Hepatocyte (in vitro differentiated cells): Measurements from ENCODE around the gene BACH2. TPM values are rescaled to one million over a fixed set of nuclear protein-coding genes. Genes with fewer than 3 reads are reported as not detected.
"Not testable (repeated sequence)": the region's sequence is repeated elsewhere in the genome, so short reads cannot be mapped to it uniquely, and the experiment has no call there.

Source experiments
- DNase-seq: peaks from one replicate; pipeline ENCODE4 v3.0.0-alpha.2; 2016; ENCODE audit warnings: low spot score
- H2AFZ ChIP-seq: fragments of 200-600 bp; sonication (generic); 2 replicates; pipeline ENCODE4 v1.6.0; 2016; ENCODE audit warnings: antibody characterized with exemption, mild to moderate bottlenecking
- H3K27ac ChIP-seq: fragments of 200-600 bp; sonication (generic); 2 replicates; pipeline ENCODE4 v1.5.1; 2016; ENCODE audit warnings: mild to moderate bottlenecking
- H3K27me3 ChIP-seq: fragments of 200-600 bp; sonication (generic); 2 replicates; pipeline ENCODE4 v1.6.1; 2016
- H3K36me3 ChIP-seq: fragments of 200-600 bp; sonication (generic); replicated peaks from 2 replicates; pipeline ENCODE4 v1.5.1; 2016; ENCODE audit warnings: low read depth; ENCODE audit not compliant: insufficient read depth
- H3K4me1 ChIP-seq: fragments of 200-600 bp; sonication (generic); 2 replicates; pipeline ENCODE4 v1.5.1; 2016; ENCODE audit warnings: mild to moderate bottlenecking, moderate library complexity; ENCODE audit not compliant: insufficient read depth
- H3K4me2 ChIP-seq: fragments of 200-600 bp; sonication (generic); 2 replicates; pipeline ENCODE4 v1.6.0; 2016
- H3K4me3 ChIP-seq: fragments of 200-600 bp; sonication (generic); 2 replicates; pipeline ENCODE4 v1.5.1; 2016; ENCODE audit warnings: mild to moderate bottlenecking
- H3K79me2 ChIP-seq: fragments of 200-600 bp; sonication (generic); 2 replicates; pipeline ENCODE4 v1.6.0; 2017; ENCODE audit warnings: mild to moderate bottlenecking
- H3K9me2 ChIP-seq: fragments of 200-600 bp; sonication (generic); replicated peaks from 2 replicates; pipeline ENCODE4 v1.6.0; 2017; ENCODE audit warnings: mild to moderate bottlenecking; ENCODE audit not compliant: insufficient read depth
- H3K9me3 ChIP-seq: fragments of 200-600 bp; sonication (generic); 2 replicates; pipeline ENCODE4 v1.5.1; 2016; ENCODE audit warnings: low read depth, mild to moderate bottlenecking
- H4K20me1 ChIP-seq: fragments of 200-600 bp; sonication (generic); 2 replicates; pipeline ENCODE4 v1.6.0; 2016; ENCODE audit warnings: mild to moderate bottlenecking; ENCODE audit not compliant: insufficient read depth, poor library complexity, severe bottlenecking
- EZH2 ChIP-seq: fragments of 200-600 bp; sonication (generic); IDR thresholded peaks from 2 replicates; pipeline ENCODE4 v1.6.1; 2016; ENCODE audit warnings: antibody characterized with exemption, mild to moderate bottlenecking, borderline replicate concordance
- EZH2phosphoT487 ChIP-seq: fragments of 200-600 bp; sonication (generic); IDR thresholded peaks from one replicate; pipeline ENCODE4 v1.6.1; 2018; ENCODE audit warnings: antibody characterized with exemption, mild to moderate bottlenecking, low read depth, moderate library complexity; ENCODE audit not compliant: unreplicated experiment, severe bottlenecking
- WGBS: methylation state at CpG from one replicate; pipeline ENCODE4 v1.1.6; 2016; ENCODE audit warnings: low lambda C conversion rate; ENCODE audit errors: missing lambda C conversion rate; 5-methylcytosine and 5-hydroxymethylcytosine counted together
- polyA plus RNA-seq: library from polyadenylated mRNA; unstranded; fragments of >200 nt; fragmentation: Nextera tagmentation; extraction: Ambion mirVana; gene quantifications from 2 replicates; pipeline ENCODE4 v1.2.1, GENCODE V29; 2016
- total RNA-seq: library from RNA; depleted of rRNA; stranded (reverse); fragments of >200 nt; gene quantifications from 2 replicates; pipeline ENCODE4 v1.2.3, GENCODE V29; 2014
- TF ChIP-seq, protein P1 (sequence below): fragments of 200-600 bp; sonication (generic); IDR thresholded peaks from 2 replicates; pipeline ENCODE4 v1.5.1; 2016; ENCODE audit warnings: antibody characterized with exemption, mild to moderate bottlenecking; ENCODE audit not compliant: poor library complexity

Gene BACH2
- total and polyA plus RNA-seq, 2 experiments from 2014 or later, result 2.3 to 2.6 TPM

DNA sequence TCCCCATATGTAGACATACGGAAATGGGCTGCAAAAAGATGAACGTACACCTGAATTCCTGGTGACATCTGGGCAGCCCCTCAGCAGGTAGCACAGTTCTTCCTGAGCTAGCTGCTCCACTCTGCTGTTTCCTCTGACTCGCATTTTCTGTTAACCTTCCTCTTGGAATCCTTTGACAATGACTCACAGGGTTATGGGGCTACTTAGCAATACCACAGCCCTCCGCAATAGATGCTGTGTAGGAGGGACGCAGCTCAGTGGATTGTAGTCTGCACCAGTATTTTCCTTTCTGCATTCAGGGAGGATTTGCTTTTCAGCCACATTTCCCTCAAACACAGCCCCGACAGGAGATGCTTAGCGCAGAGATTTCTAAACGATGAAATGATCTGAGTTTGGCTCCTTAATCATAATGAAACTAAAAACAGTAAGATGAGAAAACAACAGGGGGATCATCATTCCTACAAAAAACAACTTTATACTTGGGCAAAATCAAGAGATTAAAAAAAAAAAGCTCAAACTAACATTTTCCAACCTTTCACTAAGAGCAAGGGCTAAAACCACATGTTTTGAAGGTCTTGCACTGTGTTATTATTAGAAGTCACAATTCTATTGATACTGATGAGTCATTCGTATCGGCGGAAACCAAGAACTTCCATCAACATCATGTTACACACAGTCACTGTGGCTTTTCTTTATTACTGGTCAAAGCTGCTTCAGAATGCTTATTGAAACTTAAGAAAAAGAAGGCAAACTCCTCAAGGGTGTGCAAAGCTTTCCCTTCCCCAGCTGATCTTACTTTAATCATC lies 12.2 kb downstream of the BACH2 start:
- TF ChIP-seq, protein P1, sequence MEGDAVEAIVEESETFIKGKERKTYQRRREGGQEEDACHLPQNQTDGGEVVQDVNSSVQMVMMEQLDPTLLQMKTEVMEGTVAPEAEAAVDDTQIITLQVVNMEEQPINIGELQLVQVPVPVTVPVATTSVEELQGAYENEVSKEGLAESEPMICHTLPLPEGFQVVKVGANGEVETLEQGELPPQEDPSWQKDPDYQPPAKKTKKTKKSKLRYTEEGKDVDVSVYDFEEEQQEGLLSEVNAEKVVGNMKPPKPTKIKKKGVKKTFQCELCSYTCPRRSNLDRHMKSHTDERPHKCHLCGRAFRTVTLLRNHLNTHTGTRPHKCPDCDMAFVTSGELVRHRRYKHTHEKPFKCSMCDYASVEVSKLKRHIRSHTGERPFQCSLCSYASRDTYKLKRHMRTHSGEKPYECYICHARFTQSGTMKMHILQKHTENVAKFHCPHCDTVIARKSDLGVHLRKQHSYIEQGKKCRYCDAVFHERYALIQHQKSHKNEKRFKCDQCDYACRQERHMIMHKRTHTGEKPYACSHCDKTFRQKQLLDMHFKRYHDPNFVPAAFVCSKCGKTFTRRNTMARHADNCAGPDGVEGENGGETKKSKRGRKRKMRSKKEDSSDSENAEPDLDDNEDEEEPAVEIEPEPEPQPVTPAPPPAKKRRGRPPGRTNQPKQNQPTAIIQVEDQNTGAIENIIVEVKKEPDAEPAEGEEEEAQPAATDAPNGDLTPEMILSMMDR, result no peak
- no peak for TF ChIP-seq EZH2phosphoT487
- TF ChIP-seq EZH2, result no peak
- Histone ChIP-seq H4K20me1 (no peaks in the 10 kb centered on the region), H3K9me2 (no peaks in the 10 kb centered on the region), H3K4me2 (peak overlapping the region; percentile 59), H3K4me3 (no peak overlapping the region), H3K4me1 (peaks cover 11% of the 10 kb centered on the region), H3K27me3 (no peaks in the 10 kb centered on the region), H3K27ac (peak overlapping the region; percentile 9), H2AFZ (no peak overlapping the region), H3K79me2 (no peaks in the 10 kb centered on the region), H3K9me3 (no peaks in the 10 kb centered on the region), H3K36me3 (no peaks in the 10 kb centered on the region)
- DNase-seq, result peak; percentile 74
- WGBS, result 50% methylated on average over 11 of the region's 11 CpGs

DNA sequence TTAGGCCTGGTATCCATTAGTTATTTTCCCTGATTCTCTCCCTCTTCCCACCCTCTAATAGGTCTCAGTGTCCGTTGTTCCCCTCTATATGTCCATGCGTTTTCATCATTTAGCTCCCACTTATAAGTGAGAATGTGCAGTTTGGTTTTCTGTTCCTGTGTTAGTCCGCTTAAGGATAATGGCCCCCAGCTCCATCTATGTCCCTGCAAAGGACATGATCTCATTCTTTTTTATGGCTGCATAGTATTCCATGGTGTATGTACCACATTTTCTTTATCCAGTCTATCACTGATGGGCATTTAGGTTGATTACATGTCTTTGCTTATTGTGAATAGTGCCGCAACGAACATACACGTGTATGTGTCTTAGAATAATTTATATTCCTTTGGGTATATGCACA lies 14.4 kb downstream of the BACH2 start:
- not testable (repeated sequence) for H3K4me3 ChIP-seq, H4K20me1 ChIP-seq, H3K27me3 ChIP-seq, H3K27ac ChIP-seq, H2AFZ ChIP-seq, H3K36me3 ChIP-seq, H3K4me2 ChIP-seq, H3K9me3 ChIP-seq, H3K79me2 ChIP-seq, H3K9me2 ChIP-seq, DNase-seq
- WGBS, result 97% methylated on average over 6 of the region's 6 CpGs
- H3K4me1 ChIP-seq, result peaks cover 11% of the 10 kb centered on the region

DNA sequence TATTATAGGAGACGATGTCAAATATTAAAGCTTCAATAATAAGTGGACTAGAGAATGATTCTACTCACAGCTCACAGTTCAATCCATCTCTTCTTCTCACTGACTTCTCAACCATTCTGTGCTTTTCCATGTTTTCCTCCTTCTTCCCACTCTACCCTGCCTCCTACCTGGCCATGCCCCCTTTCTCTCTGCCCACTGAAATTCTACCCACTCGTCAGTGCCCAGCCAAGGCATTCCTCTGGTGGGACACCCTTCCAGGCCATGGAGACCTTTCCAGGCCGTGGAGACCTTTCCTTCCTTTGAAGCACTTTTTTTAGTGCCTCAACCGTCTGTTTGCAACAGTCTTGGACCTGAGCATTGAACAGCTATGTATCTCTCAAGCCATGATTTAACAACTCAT lies 18.5 kb downstream of the BACH2 start:
- Histone ChIP-seq H4K20me1 (no peaks in the 10 kb centered on the region), H3K4me2 (no peak overlapping the region), H3K9me3 (no peaks in the 10 kb centered on the region), H3K4me3 (no peak overlapping the region), H3K4me1 (peaks cover 6% of the 10 kb centered on the region), H3K79me2 (no peaks in the 10 kb centered on the region), H3K27me3 (no peaks in the 10 kb centered on the region), H3K36me3 (no peaks in the 10 kb centered on the region), H3K27ac (no peak overlapping the region), H2AFZ (no peak overlapping the region), H3K9me2 (no peaks in the 10 kb centered on the region)
- no peak for TF ChIP-seq EZH2phosphoT487
- TF ChIP-seq, protein P1, result no peak
- TF ChIP-seq EZH2, result no peak
- DNase-seq, result no peak
- 86% methylated on average over 4 of the region's 4 CpGs for WGBS

DNA sequence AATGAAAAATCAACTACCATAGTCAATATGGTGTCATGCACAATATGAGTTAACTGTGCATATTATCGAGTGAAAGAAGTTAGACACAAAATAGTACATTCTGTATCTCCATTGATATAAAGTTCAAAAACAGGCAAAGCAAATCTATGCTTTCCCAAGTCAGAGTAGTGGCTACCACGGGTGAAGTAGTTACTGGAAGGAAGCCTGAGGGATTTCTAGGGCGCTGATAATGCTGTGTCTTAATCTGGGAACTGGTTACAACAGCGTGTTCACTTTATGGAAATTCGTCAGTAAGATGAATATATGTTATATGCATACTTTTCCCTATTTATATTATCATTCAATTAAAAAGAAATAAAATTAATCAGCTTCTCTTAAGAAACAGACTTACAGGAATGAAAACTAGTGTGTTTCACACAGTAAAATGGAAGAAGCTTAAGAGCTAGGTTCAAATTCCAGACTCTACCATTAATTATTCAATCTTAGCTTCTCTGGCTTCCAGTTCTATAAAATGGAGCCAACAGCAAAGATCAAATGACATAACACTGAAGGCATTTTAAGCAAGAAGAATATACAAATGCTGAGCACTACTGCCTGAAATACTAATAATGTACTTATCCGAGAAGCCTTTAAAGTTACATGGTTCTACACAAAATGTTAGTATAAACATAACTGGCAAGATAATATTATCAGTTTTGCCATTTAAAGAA lies 19.2 kb downstream of the BACH2 start:
- H3K27me3 ChIP-seq, result no peaks in the 10 kb centered on the region
- WGBS, result 74% methylated on average over 6 of the region's 6 CpGs
- no peak overlapping the region for H2AFZ ChIP-seq
- peaks cover 6% of the 10 kb centered on the region for H3K4me1 ChIP-seq
- no peaks in the 10 kb centered on the region for H3K9me2 ChIP-seq
- no peak overlapping the region for H3K27ac ChIP-seq
- H4K20me1 ChIP-seq, result no peaks in the 10 kb centered on the region
- TF ChIP-seq EZH2phosphoT487 (no peak), EZH2 (no peak)
- TF ChIP-seq, protein P1, result no peak
- H3K36me3 ChIP-seq, result no peaks in the 10 kb centered on the region
- H3K9me3 ChIP-seq, result no peaks in the 10 kb centered on the region
- no peak overlapping the region for H3K4me3 ChIP-seq
- H3K79me2 ChIP-seq, result no peaks in the 10 kb centered on the region
- DNase-seq, result no peak
- H3K4me2 ChIP-seq, result no peak overlapping the region
